ENCODE results near the gene KLHL29.

GRCh38 chr2:23603156-23603555, 218.2 kb downstream of the KLHL29 start:
- TF ChIP-seq, protein P1, sequence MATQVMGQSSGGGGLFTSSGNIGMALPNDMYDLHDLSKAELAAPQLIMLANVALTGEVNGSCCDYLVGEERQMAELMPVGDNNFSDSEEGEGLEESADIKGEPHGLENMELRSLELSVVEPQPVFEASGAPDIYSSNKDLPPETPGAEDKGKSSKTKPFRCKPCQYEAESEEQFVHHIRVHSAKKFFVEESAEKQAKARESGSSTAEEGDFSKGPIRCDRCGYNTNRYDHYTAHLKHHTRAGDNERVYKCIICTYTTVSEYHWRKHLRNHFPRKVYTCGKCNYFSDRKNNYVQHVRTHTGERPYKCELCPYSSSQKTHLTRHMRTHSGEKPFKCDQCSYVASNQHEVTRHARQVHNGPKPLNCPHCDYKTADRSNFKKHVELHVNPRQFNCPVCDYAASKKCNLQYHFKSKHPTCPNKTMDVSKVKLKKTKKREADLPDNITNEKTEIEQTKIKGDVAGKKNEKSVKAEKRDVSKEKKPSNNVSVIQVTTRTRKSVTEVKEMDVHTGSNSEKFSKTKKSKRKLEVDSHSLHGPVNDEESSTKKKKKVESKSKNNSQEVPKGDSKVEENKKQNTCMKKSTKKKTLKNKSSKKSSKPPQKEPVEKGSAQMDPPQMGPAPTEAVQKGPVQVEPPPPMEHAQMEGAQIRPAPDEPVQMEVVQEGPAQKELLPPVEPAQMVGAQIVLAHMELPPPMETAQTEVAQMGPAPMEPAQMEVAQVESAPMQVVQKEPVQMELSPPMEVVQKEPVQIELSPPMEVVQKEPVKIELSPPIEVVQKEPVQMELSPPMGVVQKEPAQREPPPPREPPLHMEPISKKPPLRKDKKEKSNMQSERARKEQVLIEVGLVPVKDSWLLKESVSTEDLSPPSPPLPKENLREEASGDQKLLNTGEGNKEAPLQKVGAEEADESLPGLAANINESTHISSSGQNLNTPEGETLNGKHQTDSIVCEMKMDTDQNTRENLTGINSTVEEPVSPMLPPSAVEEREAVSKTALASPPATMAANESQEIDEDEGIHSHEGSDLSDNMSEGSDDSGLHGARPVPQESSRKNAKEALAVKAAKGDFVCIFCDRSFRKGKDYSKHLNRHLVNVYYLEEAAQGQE (IDR thresholded peaks at IDR 0.05; ENCODE audit: insufficient read depth in 1 of 2, low read depth in 2 of 2, low read length in 2 of 2): no peak
- no peak for TF ChIP-seq POLR2AphosphoS5 (IDR thresholded peaks at IDR 0.05; ENCODE audit: low read depth, low read length)
- no peak for TF ChIP-seq SIN3A (IDR thresholded peaks at IDR 0.05; ENCODE audit: borderline replicate concordance, insufficient read depth, low read length)
